GM21576 (cell line): ENCODE data around the gene C20orf204.

ENCODE experiments used
- ATAC-seq: cut with Tn5 transposase; IDR thresholded peaks from one replicate; pipeline ENCODE4 v1.9.1; 2021; ENCODE audit warnings: mild to moderate bottlenecking, moderate library complexity; ENCODE audit not compliant: unreplicated experiment

Gene C20orf204

DNA sequence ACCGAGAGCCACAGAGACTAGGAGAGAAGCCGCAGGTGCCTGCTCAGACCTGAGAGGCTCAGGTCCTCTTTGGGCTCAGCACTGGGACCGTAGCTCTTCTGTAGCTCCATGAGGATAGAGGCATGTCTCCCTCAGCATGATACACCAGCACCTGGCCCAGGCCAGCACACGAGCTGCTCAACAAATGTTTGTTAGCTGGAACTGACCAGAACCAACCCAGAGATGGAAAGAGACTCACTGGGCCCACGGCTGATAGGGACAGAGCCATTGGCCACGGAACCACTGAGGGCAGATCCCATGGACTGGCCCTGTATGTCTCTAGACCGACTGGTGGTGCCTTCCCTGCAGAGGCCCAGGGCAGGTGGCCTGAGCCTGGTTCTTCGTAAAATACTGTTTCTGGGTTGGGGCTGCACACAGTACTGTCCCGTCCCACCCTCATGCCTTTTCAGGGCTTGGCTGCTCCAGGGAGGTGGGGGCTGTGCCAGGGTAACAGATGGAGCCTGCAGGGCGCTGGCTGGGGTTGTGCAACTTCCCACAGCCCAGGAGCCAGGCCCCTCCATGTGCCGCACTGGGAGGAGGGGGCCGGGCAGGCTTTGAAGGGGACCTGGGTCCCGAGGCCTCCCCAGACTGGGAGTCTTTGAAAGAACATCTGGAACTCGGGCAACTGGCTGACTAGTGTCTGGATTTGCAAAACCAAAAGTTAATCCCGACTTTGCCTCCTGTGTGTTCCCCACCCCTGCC is 5.2 kb downstream of the C20orf204 start:
- no peak for ATAC-seq

DNA sequence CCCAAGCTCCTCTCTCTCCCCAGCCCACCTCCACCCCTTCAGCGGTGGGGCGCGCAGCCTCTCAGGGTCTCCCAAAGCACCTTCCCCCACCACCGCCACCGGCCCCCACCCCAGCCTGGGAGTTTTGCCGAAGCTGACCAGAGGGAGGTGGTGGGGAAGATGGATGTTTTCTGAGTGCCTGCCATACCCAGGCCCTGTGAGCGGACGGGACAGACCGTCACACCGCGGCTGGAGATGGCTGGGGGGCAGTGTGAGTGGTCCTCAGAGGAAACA is 5.7 kb downstream of the C20orf204 start:
- no peak for ATAC-seq

DNA sequence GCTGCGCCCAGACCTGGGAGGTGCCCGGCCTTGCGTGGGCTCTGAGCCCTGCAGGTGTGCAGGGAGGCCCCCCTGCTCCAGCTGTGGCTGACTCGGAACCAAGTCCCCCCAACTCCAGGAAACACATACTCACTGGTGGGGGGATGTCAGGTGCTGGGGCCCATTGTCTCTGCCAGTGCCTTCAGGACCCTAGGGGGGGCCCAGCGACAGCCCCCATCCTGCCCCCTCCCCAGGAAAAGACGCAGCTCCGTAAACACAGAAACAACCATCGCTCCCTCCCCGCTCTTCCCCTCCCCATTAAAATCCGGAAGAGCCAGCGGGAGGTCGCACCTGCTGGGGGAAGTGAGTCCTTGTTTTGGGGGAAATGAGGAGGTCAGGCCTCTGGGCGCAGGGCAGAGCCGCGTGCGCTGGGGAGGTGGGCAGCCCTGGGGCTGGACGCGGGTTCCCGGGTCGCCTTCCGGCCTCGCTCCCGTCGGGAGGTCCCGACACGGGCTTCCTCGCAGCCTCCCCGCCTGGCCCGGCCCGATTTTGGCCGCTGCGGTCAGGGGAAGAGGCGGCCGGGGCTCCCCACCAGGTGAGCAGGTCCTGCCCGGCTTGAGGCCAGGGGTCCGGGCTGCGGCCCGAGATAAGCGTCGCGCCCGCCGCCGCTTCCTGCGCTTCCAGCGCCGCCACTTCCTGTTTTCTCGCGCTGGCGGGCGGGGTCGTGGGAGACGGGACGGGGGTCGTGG is 6.2 kb downstream of the C20orf204 start:
- ATAC-seq, result no peak

DNA sequence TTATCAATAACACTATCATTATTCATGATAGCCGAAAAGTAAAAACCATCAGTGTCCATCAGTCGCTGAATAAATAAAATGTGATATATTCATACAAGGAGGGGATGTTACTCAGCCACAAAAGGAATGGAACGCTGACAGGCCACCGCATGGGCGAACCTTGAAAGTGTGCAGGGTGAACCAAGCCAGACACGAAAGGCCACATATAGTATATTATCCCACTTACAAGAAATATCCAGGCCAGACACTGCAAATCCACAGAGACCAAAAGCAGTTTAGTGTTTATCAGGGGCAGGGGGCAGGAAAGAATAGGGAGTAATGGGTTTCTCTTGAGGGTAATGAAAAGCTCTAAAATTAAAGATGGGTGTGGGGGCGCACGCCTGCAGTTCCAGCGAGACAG is 7.8 kb downstream of the C20orf204 start:
- no peak for ATAC-seq

DNA sequence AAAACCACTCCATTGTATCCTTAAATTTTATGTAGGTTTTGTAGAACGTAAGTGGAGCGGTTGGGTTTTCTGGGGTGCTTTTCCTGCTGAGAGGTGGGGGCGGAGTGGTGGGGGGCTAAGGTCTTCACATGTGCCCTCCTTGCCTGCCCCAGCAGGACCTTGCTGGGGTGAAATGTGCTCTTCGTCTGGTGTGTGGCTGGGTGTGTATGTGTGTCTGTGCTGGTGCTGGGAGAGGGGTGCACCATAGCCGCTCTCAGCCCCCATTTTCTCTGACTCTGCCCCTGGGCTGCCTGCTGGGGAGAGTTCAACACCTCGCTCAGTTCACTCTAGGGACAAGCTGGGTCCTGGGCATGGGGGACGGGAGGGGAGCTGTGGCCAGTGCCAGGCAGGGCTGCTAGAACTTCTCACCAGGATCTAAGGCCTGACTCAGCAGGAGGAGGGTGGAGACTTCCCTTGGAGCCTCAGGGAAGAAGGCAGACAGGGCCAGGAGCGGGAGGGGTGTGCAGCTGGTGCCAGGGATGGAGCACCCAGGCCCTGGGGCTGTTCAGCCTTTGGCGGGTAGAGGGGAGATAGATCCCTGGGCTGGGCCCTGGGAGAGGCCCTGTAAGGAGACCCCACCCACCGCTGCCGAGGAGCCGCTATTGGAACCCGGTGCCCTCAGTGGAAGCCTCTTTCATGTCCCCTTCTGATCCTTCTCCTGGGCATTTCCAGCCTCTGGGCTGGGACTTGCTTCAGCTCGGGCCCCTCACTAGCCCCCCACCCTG is 8.7 kb downstream of the C20orf204 start:
- ATAC-seq, result no peak

DNA sequence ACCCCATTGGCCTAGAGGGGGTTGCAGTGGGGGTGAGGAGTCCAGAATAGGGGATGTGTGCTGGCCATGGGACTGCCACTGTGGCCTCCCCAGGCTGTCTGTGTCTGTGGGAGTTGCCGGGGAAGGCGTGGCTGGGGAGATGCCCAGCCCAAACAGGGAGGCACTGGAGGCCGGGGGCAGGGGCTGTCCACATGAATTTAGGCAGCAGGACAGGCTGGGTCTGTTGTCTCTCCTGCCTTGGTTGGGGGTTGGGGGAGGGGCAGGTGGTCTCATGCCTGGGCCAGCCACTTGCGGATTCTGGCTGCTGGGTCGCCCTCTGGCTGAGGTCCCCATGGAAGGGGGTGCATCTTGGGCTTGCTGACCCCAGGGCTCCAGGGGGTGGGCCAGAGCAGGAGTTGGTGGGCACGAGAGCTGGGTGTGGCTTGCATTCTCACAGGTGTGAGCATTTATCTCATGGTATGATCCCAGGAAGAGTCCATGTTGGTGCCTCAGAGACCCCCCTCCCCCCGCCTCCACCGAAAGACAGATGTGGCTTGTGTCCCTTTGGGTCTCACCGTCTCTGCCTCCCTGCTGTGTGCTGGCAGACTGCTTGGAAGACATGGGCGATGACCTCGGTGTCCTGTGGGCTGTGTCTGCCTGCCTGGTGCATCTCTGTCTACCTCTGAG is 9.5 kb downstream of the C20orf204 start:
- no peak for ATAC-seq

DNA sequence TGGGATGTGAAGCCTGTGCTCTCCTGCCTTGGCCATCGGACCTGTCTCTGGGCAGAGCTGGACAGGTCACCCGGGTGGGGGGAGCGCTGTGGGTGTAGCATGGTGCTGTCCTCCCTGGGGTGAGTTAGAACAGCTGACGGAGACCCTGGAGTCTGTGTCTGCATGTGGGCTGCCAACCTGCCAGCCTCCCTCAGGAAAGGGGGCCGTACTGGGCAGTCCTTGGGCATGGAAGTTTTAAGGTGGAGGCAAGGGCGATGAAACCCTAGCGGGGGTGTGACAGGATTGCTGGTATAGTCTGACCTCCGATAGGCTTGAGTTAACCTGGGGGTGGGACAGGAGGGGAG is 11.0 kb downstream of the C20orf204 start:
- ATAC-seq, result no peak

DNA sequence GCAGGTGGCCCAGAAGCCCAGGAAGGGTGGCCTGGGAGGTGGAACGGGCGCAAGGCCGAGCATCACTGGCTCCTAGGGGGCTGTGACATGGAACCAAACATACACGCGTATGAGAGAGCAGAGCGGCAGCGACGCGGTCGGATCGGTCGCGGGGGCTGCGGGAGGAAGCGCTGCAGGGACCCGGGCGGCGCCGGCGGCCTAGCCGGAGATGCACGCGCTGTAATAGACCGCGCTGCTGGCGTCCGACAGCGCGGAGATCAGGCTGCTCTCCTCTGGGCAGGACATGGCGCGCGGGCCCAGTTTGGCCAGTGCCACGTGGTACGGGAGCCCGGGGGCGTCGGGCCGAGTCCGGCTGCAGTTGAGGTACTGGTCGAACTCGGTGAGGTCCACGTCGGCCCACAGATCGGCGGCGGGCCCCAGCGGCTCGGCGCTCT is 12.0 kb downstream of the C20orf204 start:
- no peak for ATAC-seq

DNA sequence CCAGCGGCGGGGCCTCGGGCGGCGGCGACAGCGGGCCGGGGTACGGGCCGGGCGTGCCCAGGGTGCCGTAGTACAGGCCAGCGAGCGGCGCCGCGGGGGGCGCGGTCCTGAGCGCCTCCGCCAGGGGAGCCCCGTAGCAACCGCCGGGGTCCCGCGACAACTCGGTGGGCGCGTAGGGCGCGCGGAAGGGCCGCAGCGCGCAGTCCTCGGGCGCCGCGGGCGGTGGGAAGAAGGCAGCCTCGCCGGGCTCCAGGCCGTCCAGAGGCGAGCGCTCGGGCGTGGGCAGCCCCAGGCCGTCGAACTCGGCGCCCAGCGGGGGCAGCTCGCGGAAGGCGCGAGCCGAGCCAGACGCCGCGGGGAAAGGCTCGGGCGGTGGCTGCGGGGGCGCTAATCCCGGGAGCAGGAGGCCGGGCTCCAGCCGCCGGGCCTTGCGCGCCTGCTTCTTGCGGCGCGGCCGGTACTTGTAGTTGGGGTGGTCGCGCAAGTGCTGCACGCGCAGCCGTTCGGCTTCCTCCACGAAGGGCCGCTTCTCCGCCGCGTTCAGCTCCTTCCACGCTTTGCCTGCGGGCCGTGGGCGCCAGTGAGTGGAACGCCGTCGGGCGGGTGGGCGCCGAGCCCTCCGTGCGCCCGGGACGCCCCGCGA is 12.5 kb downstream of the C20orf204 start:
- ATAC-seq, result no peak

DNA sequence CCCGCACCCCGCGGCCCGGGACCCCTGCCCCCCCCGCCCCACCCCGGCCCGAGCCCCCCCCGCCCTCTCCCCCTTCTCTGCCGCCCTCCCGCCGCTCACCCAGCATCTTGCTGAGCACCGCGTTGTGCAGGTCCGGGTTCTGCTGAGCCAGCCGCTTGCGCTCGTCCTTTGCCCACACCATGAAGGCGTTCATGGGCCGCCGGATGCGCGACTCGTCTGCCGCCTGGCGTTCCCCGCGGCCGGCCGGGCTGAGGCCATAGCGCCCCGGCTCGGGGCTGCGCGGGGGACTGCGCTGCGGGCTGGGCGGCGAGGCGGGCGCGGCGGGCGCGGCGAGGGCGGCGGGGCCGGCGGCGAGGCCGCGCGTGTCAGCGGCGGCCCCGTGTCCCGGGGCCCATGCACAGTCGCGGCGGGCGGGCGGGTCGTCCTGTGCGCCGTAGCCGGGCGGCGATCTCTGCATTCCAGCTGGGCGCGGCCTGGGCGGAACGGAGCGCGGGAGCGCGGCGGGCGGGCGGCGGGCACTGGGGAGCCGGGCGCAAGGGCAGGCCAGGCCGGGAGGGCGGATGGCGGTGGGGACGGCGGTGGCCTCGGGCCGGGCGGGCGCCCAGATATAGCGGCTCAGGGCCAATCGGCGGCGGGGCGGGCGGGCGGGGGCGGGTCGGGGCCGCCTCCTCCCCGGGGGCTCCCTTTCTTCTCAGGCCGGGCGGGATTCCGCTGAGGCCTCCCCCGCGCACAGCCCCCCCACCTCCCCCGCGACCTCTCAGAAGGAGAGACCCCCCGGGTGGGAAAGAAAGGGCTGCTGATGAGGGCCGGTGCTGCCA is 13.3 kb downstream of the C20orf204 start, which contains the start of gene SOX18:
TSS of gene SOX18 (minus strand) at position 580 of the 818 bp plus-strand sequence. CDS start at position 457, 123 bp downstream.
- ATAC-seq, result no peak

DNA sequence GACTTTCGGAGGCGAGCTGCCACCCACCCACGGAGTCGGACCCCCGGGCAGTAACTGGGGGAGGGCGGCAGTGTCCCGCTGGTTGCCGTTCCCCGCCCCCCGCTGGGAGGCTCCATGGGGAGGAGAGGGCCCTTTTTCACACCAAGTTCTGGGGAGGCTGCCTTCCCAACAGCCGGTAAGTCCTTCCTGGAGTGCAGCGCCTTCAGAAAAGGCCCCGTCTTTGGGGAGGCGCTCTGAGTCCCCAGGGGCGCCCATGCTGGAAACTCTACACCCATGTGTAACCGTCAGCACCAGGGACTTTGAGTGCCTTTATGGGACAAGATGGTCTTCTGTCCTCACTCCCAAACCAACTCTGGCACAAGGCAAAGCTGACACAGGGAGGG is 13.9 kb downstream of the C20orf204 start:
- ATAC-seq, result no peak

DNA sequence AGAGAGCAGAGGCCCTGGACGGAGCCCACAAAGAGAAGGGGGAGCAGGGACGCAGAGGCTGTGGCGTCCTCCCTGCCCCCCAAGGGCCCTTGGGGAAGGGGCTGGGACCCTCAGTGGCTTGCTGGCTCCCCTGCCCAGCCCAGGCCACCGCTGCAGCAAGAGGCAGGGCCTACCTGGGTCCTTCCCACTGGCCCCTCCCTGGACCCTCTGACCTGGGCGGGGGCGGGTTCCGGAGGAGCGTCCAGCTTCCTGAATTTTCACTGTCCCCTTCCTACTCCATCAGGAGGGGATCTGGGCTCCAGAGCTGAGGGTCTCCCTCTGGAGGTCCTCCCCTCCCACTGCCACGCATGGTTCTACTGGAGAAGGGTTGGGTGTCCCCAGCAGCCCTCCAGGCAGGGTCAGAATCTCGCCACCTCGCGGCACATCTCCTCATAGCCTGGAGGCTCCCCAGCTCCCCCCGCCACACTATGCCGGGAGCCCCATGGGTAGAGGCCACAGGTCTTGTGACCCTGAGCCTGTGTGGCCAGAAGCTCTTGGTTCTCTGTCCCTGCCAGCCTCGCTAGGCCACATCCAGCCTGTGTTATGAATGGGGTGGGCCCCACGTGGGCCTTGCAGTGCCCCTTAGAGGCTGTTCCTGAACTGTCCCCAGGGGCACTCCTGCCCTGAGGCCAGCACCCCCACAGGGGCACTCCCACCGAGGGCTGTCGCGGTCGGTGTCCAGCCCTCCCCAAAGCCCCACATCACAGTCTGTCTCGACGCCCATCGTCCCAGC is 14.5 kb downstream of the C20orf204 start:
- ATAC-seq, result no peak

DNA sequence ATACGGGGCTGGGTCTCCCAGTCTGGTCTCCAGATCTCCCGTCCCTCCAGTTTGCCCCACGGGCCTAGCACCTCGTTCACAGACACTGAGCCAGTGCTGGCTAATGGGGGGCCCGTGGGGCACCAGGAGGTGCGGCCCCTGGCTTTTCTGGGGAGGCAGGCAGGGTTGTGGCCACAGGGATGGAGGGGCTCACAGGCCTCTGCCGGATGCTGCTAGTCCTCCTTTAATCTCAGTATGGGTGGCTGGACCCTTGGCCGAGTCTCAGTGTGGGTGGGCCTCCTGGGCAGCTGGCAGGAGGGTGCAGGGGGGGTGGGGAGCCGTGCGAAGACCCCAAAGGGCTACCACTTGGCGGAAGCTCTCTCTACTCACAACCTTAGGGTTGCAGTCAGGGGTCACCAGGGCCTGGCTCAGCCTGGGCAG is 15.1 kb downstream of the C20orf204 start:
- ATAC-seq, result no peak

DNA sequence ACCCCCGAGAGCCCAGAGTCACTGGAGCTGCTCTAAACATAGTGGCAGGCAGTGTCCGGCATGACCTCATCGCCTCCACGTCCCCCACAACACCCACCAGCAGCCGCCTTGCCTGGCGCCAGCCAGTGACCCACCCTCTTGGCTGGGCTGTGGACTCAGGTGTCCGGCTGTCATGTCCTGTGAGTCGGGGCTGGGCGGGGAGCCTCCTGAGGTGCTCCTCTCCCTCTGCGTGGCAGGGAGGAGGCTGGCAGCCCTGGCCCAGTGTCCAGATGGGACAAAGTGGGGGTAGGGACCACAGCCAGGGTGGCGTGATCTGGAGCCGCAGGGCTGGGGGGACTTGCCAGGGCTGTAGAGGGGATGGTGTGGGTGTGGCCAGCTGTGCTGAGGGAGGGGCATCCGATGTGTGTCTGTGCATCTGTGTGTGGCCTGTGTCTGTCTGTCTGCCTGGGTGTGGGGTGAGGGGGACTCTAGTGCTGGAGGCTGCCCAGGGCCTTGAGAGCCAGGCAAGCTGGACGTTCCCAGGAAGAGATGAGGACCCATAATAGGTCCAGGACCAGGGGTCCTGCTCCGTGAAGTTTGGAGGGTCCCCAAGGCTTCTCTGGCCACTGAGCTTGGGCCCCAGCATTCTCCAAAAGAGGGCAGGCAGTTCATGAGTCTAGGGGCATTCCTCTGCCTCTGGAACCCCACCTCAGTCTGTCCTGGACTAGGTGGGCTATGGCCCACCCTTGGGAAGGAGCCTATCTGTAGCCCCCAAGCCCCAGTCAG is 15.8 kb downstream of the C20orf204 start:
- no peak for ATAC-seq

DNA sequence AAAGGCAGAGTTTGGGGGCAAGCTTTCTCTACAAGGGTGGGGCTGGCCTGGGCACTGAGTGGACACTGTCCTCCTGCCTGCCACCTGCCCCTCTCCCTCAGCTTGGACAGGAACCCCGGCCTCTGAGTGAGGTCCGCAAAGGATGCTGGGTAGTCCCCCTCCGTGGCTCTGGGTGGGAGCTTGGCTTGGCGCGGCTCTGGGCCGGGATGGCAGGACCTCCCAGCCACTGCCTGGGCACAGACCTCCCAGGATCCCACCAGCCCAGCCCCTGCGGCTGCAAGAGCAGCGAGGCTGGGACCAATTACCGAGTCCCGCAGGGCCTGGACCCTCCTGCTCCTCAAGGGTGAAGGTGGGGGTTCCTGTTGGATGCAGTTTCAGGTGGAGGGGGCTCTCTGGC is 16.3 kb downstream of the C20orf204 start:
- no peak for ATAC-seq

DNA sequence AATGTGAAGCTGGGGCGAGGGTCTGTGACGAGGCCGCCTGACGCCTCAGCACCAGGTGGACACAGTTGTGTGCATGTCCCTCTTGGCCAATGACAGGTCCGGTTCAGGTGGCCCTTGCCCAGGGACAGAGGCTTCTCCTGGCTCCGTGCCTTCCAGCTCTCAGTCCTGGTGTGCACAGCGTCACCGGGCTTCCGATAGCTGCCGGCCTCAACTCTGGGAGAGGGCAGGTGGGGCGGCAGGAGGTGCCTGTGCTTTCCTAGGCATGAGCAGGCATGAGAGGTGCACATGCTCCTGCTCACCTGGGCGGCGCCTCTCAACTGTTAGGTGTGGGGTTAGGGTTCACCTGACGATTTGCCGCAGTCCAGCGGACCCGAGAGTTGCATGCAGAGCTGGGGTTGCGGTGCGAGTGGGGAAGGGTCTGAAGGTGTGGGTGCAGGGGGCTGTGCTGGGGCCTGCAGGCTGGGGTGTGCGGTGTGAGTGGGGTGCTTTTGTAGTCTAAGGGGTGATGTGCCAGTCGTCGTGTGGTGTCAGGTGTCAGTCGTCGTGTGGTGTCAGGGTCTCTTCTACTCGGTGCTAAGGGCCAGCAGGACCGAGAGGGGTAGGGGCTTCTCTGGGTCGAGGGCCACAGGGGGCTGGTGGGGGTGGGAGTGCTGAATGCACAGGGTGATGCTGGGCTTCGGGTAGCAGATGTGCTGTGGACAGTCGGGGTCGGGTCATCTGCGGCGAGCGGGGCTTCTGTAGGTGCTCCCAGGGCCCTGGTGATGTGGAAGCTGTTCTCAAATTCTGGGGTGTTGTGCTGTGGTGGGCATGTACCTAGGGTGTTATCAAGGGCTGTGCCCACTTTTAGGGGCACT is 17.2 kb downstream of the C20orf204 start:
- ATAC-seq, result no peak

DNA sequence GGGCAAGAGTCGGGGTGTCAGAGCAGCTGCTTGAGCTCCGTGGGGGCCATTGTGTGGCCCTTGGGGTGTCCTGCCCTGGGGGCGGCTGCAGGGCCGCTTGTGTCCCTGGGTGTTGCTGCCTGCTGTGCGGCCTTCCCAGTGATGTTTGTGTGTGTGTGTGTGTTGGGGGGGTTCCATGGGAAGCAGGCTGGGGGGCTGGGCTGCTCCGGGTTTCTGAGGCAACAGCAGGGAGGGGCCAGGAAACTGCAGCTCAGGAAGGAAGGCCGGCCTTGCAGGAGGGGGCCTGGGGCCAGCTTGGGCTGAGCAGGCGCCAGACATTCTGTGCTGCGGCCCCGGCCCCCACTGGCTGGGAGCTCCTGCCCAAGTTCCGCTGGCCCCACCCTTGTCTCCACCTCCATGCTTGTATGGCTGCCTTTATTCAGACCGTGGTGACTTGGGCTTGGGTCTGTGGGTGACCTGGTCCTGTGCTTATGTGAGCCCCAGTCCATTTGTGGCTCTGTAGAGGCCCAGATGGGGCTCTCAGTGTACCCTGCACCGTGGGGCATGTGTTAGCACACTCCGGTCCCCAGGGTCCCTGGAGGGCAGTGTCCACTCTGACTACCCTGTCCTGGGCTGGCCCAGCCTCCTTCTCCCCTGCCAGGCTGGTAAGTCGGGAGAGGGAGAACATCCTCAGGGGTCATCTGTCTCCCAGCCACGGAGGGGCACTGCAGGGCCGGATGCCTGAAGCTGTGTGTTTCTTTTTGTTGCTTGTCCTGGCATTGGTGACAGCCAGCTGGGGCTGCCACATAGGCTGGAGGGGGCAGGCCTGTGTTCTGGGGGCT is 18.1 kb downstream of the C20orf204 start:
- ATAC-seq, result no peak
